Activated naive CD8-positive, alpha-beta T cell treated with anti-CD3 and anti-CD28 coated beads, Interleukin-2, amount 50 U/mL, for 24 hours (primary cell): Measurements from ENCODE around the gene MAT1A.

Experiments used
- ATAC-seq: fragments of 150-1000 bp; cut with Tn5 transposase; one replicate; pipeline ENCODE4 v1.10.0; 2021
- DNase-seq: peaks from one replicate; pipeline ENCODE4 v3.0.0; 2021
- H3K27ac Mint-ChIP-seq: one replicate; pipeline ENCODE4 v1.8.0; 2021; ENCODE audit warnings: mild to moderate bottlenecking, mixed read lengths
- H3K27me3 Mint-ChIP-seq: one replicate; pipeline ENCODE4 v1.8.0; 2021; ENCODE audit warnings: mixed read lengths
- H3K36me3 Mint-ChIP-seq: one replicate; pipeline ENCODE4 v1.8.0; 2021; ENCODE audit warnings: low read depth, mixed read lengths
- H3K4me1 Mint-ChIP-seq: one replicate; pipeline ENCODE4 v1.8.0; 2021; ENCODE audit warnings: mixed read lengths
- H3K4me3 Mint-ChIP-seq: one replicate; pipeline ENCODE4 v1.8.0; 2021; ENCODE audit warnings: mild to moderate bottlenecking, moderate library complexity, mixed read lengths
- H3K9me3 Mint-ChIP-seq: one replicate; pipeline ENCODE4 v1.8.0; 2021; ENCODE audit warnings: mixed read lengths

MAT1A gene

DNA sequence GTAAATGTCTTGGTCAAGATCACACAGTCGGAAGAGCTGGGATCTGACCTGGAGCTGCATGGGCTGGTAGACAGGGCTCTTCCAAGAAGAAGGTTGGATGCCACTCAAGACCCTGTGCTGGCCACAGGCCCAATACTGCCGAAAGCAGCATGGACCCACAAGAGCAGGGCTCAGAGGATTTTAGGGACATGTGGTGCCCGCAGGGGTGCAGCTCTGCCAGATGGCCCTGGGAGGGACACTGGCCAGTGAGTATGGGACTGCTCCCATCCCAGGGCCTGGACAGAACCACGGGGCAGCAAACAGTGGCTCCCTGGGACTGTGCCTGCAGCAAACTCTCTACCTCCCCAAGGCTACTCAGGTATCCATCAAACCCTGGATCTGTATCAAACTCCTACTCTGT, 12.4 kb downstream of the MAT1A start:
- H3K36me3 Mint-ChIP-seq, result no peaks in the 10 kb centered on the region
- no peaks in the 10 kb centered on the region for H3K9me3 Mint-ChIP-seq
- DNase-seq, result no peak
- no peak overlapping the region for H3K4me3 Mint-ChIP-seq
- H3K4me1 Mint-ChIP-seq, result no peaks in the 10 kb centered on the region
- no peaks in the 10 kb centered on the region for H3K27me3 Mint-ChIP-seq
- ATAC-seq, result no peak
- H3K27ac Mint-ChIP-seq, result no peak overlapping the region

DNA sequence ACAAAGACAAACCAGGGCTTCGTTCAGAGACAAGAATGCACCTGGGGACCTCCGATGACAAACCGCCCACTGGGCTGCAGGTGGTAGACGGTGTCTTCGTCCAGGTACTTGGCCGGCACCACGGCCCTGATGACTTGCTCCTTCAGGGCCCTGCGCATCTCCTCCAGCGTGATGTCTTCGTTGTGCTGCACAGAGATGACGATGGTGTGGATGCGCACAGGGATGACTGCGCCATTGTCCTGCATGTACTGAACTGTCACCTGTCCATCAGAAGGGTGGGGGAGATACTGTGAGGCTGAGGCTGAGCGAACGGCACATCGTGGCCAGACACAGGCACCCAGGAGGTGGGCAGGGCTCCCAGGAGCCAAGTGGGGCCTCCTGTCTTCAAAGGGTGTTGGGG, 13.1 kb downstream of the MAT1A start:
- no peaks in the 10 kb centered on the region for H3K27me3 Mint-ChIP-seq
- no peak overlapping the region for H3K4me3 Mint-ChIP-seq
- H3K9me3 Mint-ChIP-seq, result no peaks in the 10 kb centered on the region
- no peak for DNase-seq
- no peaks in the 10 kb centered on the region for H3K36me3 Mint-ChIP-seq
- H3K4me1 Mint-ChIP-seq, result no peaks in the 10 kb centered on the region
- H3K27ac Mint-ChIP-seq, result no peak overlapping the region
- ATAC-seq, result peak; percentile 5

- H3K4me1 Mint-ChIP-seq, result no peaks in the 10 kb centered on the region
- no peaks in the 10 kb centered on the region for H3K27me3 Mint-ChIP-seq
- H3K36me3 Mint-ChIP-seq, result no peaks in the 10 kb centered on the region
- no peak overlapping the region for H3K27ac Mint-ChIP-seq
- DNase-seq, result no peak
- ATAC-seq, result no peak
- H3K4me3 Mint-ChIP-seq, result no peak overlapping the region
- H3K9me3 Mint-ChIP-seq, result no peaks in the 10 kb centered on the region
Measured at GRCh38 chr10:80275756-80276155, 13.7 kb downstream of the MAT1A start.

GRCh38 chr10:80275135-80275498, 14.3 kb downstream of the MAT1A start:
- no peak overlapping the region for H3K4me3 Mint-ChIP-seq
- H3K27me3 Mint-ChIP-seq, result no peaks in the 10 kb centered on the region
- ATAC-seq (no peak), DNase-seq (no peak)
- no peaks in the 10 kb centered on the region for H3K9me3 Mint-ChIP-seq
- no peaks in the 10 kb centered on the region for H3K36me3 Mint-ChIP-seq
- H3K27ac Mint-ChIP-seq, result no peak overlapping the region
- no peaks in the 10 kb centered on the region for H3K4me1 Mint-ChIP-seq

DNA sequence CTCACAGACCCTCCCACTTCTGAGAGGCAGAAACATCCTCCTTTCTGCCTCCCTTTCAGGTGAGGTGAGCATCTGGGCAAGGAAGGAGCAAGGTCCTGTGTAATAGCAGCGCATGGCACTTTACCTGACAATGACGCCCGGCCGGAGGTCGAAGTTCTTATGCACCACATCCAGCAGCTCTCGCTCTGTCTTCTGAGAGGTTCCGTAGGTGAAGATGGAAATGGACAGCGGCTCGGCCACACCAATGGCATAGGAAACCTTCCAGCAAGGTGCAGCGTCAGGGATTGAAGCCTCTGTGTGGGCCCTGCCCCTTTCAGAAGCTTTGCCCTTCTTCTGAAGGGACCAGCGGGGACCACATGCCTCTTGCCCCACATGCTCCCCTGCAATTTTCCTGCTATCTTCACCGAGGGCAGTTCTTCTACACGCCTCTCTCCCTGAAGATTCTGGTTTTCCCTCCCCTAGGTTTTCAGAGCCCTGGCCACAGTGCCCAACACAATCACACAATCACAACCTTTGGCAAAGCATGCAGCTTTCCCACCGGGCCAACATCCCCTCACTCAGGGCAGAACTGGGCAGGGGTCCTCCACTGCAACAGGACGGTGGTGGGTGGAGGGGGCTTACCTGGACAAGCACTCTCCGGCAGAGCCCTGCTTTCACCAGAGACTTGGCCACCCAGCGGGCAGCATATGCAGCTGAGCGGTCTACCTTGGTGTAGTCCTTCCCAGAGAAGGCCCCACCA, 14.9 kb downstream of the MAT1A start:
- H3K36me3 Mint-ChIP-seq, result no peaks in the 10 kb centered on the region

DNA sequence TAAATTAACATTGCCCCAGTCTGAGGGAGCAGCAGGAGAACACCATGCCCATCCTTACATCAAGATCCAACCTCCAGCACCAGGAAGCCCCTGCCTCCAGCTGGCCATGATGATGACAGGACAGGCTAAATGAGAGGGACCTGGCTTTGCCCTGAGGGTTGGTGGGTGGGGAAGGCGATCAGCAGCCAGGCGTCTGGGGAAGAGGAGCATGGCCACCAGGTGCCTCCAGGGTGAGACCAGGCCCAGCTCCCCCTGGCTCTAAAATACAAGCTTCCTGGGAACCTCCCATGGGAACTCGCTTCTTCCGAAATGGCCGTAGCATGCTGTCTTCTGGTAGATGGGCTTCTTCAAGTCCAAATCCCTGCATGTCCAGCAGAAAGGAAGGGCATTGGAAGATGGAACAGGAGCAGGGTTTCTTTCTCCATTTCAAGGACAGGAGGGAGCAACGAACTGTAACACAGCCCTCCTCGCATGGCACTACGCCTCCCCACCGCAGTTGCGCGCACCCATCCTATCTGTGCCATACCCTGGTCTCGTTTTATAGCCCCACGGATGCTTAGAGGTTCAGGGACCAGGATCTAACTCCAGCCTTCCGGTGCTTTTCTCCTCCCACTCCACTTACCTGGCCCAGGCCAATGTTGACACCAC, 15.8 kb downstream of the MAT1A start:
- DNase-seq, result no peak
- Mint-ChIP-seq H3K4me3 (no peak overlapping the region), H3K9me3 (peaks cover 4% of the 10 kb centered on the region), H3K4me1 (no peaks in the 10 kb centered on the region), H3K27ac (no peak overlapping the region), H3K27me3 (peaks cover 2% of the 10 kb centered on the region), H3K36me3 (no peaks in the 10 kb centered on the region)
- no peak for ATAC-seq

More for the DNA sequence above, 14.9 kb downstream of the MAT1A start:
- Mint-ChIP-seq H3K27me3 (peaks cover 2% of the 10 kb centered on the region), H3K4me3 (no peak overlapping the region), H3K4me1 (no peaks in the 10 kb centered on the region), H3K9me3 (no peaks in the 10 kb centered on the region), H3K27ac (no peak overlapping the region)
- ATAC-seq (no peak), DNase-seq (no peak)

DNA sequence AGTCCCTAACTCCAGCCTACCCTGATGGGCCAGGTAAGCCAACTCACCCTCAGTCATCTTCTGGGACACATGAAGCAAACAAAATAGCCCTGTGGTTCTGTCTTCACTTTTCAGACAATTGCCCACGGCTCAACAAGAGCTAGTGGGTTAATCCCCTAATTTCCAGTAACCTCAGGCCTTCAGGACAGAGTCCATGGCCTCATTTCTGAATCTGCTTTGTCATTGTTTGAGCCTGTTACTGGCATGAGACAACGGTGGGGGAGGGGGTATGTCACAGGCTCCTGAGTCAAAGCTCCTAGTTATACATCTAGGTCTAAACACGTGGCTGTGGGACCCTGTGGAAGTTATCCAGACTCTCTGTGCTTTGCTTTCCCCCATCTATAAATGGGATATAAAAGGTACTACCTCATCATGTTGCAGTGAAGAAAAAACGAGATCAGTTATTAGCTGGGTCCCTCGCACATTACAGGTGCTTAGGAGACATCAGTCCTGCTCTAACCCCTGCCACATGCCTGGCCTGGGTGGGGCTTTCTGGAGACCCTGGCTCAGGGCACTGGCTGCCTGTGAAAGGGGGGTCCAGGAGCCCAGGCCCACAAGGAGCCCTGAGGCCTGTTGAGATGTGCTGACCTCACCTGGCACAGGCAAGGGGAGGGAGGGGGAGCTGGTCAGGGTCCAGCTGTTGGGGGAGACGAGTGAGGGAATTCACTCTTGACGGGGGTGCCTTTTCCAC, 16.5 kb downstream of the MAT1A start:
- H3K9me3 Mint-ChIP-seq, result peaks cover 4% of the 10 kb centered on the region
- H3K27ac Mint-ChIP-seq, result no peak overlapping the region
- ATAC-seq, result no peak
- DNase-seq, result no peak
- H3K36me3 Mint-ChIP-seq, result no peaks in the 10 kb centered on the region
- H3K4me1 Mint-ChIP-seq, result no peaks in the 10 kb centered on the region
- peaks cover 2% of the 10 kb centered on the region for H3K27me3 Mint-ChIP-seq
- H3K4me3 Mint-ChIP-seq, result no peak overlapping the region

GRCh38 chr10:80271416-80271815, 18.0 kb downstream of the MAT1A start:
- no peak overlapping the region for H3K4me3 Mint-ChIP-seq
- H3K27me3 Mint-ChIP-seq, result peaks cover 2% of the 10 kb centered on the region
- DNase-seq, result no peak
- no peaks in the 10 kb centered on the region for H3K4me1 Mint-ChIP-seq
- ATAC-seq, result no peak
- H3K9me3 Mint-ChIP-seq, result peaks cover 8% of the 10 kb centered on the region
- H3K36me3 Mint-ChIP-seq, result no peaks in the 10 kb centered on the region
- H3K27ac Mint-ChIP-seq, result no peak overlapping the region

- ATAC-seq, result no peak
- Mint-ChIP-seq H3K4me1 (no peaks in the 10 kb centered on the region), H3K27me3 (peaks cover 2% of the 10 kb centered on the region), H3K36me3 (no peaks in the 10 kb centered on the region), H3K4me3 (no peak overlapping the region), H3K27ac (no peak overlapping the region), H3K9me3 (peaks cover 8% of the 10 kb centered on the region)
- no peak for DNase-seq
Measured at GRCh38 chr10:80270887-80271286, 18.6 kb downstream of the MAT1A start.

DNA sequence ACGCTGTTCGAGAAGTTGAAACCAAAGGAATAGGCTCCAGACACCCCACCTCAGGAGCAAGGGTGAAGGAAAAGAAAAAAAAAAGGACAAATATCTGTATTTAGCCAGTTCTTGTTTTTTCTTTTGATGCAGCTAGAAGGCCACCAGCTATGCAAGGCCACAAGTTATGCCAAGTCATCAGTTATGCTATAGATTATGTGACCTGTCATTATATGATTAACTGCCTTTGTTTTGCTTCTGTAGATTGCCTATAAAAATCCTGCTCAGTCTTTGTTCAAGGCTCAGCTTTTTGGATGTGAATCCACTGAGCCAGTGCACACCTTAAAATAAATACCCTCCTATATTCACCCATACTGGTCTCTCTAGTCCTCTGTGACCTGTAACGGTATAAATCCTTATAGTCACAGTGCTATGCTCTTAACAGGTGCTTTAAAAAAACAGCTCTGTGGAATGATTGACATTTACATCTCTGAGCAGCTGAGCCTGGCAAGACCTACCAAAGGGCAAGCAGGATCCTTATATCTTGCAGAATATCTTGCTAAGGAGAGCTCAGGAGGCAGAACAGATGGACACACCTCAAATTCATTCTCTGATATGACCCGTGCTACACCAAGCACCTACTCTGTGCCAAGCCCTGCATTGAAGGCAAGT, 20.4 kb downstream of the MAT1A start:
- DNase-seq, result no peak
- ATAC-seq, result no peak
- H3K4me3 Mint-ChIP-seq, result no peak overlapping the region
- no peaks in the 10 kb centered on the region for H3K4me1 Mint-ChIP-seq
- H3K27ac Mint-ChIP-seq, result no peak overlapping the region
- peaks cover 8% of the 10 kb centered on the region for H3K9me3 Mint-ChIP-seq
- no peaks in the 10 kb centered on the region for H3K36me3 Mint-ChIP-seq
- peaks cover 2% of the 10 kb centered on the region for H3K27me3 Mint-ChIP-seq

DNA sequence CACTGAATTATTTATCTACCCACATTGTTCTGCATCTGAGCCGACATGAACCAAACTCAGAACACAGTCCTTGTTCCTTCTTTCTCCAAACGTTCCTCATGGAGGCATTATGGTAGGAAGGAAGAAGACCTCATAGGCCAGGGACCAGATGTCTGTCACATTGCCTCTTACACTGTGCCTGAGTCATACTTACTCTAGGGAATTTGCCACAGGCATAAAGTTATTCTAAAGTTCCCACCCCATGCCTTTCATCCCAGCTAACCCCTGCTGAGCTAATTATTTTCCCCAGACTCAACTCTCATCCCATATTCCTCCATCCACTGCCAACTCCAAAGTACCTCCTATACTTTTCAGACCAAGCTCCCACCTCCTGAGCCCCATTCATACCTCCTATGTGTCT, 21.2 kb downstream of the MAT1A start:
- DNase-seq, result no peak
- H3K9me3 Mint-ChIP-seq, result peaks cover 8% of the 10 kb centered on the region
- H3K4me3 Mint-ChIP-seq, result no peak overlapping the region
- peaks cover 2% of the 10 kb centered on the region for H3K27me3 Mint-ChIP-seq
- H3K27ac Mint-ChIP-seq, result no peak overlapping the region
- no peaks in the 10 kb centered on the region for H3K36me3 Mint-ChIP-seq
- ATAC-seq, result no peak
- H3K4me1 Mint-ChIP-seq, result no peaks in the 10 kb centered on the region

GRCh38 chr10:80266513-80266863, 23.0 kb downstream of the MAT1A start:
- H3K4me1 Mint-ChIP-seq, result no peaks in the 10 kb centered on the region
- no peak for ATAC-seq
- no peaks in the 10 kb centered on the region for H3K36me3 Mint-ChIP-seq
- DNase-seq, result no peak
- H3K27ac Mint-ChIP-seq, result no peak overlapping the region
- H3K27me3 Mint-ChIP-seq, result peaks cover 2% of the 10 kb centered on the region
- H3K9me3 Mint-ChIP-seq, result peaks cover 14% of the 10 kb centered on the region
- H3K4me3 Mint-ChIP-seq, result no peak overlapping the region

DNA sequence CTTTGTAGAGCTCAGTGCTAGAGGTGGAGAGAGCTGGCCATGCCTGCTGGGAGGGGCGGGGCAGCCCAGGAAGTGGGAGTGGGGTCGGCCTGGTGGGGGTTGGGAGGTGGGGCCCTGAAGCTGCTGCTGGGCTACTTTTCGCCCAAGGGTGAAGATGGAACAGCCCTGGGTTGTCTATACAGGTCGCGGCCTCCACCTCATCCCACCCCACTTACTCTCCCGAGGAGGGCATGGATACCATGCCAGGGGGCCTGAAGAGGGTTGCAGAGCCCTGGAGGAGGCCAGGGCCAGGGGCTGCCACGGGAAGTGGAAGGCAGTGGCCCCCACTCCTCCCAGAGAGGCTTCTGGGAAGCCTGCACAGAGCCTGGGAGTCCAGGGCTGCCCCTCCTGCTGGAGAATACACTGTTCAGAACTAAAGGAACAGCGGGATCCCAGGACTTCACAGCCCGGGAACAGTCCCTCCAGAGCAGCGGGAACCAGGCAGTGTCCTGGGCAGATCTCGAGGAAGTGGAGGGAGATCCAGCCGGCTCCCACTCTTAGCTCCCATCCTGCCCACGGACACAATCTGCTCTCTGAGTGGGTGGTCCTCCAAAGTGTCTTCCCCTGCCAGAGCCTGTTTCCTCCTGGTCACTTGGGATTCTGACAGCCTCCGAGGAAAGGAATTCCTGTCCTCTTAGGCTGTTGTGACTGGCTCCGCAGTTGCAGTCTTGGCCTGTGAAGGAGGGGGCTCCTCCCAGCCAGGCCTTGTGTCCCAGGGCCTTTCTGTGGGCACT, 23.5 kb downstream of the MAT1A start:
- ATAC-seq (no peak), DNase-seq (no peak)
- H3K27me3 Mint-ChIP-seq, result peaks cover 2% of the 10 kb centered on the region
- peaks cover 14% of the 10 kb centered on the region for H3K9me3 Mint-ChIP-seq
- H3K36me3 Mint-ChIP-seq, result no peaks in the 10 kb centered on the region
- no peak overlapping the region for H3K4me3 Mint-ChIP-seq
- H3K27ac Mint-ChIP-seq, result no peak overlapping the region
- H3K4me1 Mint-ChIP-seq, result no peaks in the 10 kb centered on the region
